Left ventricle myocardium superior (tissue), 1 donor: ENCODE data around the gene SUMO3. TPM values are rescaled to one million over a fixed set of nuclear protein-coding genes. Genes with fewer than 3 reads are reported as not detected.
A peak's percentile ranks its signal among the peaks of the same experiment; 100 is the strongest.

Experiments used
- ATAC-seq: fragments of 200-7000 bp; cut with Tn5 transposase; one replicate; pipeline ENCODE4 v1.9.1; 2020; ENCODE audit warnings: mild to moderate bottlenecking, moderate library complexity
- DNase-seq: peaks from one replicate; pipeline ENCODE4 v3.0.0-alpha.2; 2020
- intact Hi-C: fragments of 100-400 bp; cut with micrococcal nuclease; formaldehyde crosslinking; loops from one replicate; pipeline ENCODE4 v1.11.0; 2022
- total RNA-seq: library from RNA; stranded (reverse); fragmentation: NEBNext Ultra II Directional; extraction: Animal tissue kit (Norgen Biotek cat#: 25700); gene quantifications from one replicate; pipeline ENCODE4 v1.2.1, GENCODE V29; 2021
- donor health status: DM: no; HTN: yes; CAD: no; lungs with severe emphysema.

SUMO3 gene
- total RNA-seq, 1 donor from 2014 or later = 72.2 TPM

- ATAC-seq (no peak), DNase-seq (no peak)
- intact Hi-C loops = no loop called here
Measured at GRCh38 chr21:44848821-44849521, 31.1 kb upstream of the SUMO3 start.

- DNase-seq (no peak), ATAC-seq (no peak)
- intact Hi-C loops = no loop called here
Measured at GRCh38 chr21:44847261-44848056, 29.6 kb upstream of the SUMO3 start.

GRCh38 chr21:44846485-44847260 is 28.8 kb upstream of the SUMO3 start:
- intact Hi-C loops = no loop called here
- DNase-seq = peak; percentile 65
- peak; percentile 43 for ATAC-seq

DNA sequence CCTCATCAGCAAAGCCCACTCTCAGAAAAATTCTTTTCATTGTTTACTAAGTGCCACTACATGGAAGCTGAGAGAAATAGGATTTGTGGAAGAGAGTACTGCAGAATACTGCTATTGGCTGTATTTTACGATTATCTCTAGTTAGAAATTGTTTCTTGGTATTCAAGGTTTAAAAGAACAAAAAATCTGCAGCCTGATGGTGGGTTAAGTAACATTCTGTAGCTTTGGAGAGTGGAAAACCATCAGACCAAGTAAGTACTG is 28.3 kb upstream of the SUMO3 start:
- intact Hi-C loops = no loop called here
- no peak for DNase-seq
- ATAC-seq = no peak

DNA sequence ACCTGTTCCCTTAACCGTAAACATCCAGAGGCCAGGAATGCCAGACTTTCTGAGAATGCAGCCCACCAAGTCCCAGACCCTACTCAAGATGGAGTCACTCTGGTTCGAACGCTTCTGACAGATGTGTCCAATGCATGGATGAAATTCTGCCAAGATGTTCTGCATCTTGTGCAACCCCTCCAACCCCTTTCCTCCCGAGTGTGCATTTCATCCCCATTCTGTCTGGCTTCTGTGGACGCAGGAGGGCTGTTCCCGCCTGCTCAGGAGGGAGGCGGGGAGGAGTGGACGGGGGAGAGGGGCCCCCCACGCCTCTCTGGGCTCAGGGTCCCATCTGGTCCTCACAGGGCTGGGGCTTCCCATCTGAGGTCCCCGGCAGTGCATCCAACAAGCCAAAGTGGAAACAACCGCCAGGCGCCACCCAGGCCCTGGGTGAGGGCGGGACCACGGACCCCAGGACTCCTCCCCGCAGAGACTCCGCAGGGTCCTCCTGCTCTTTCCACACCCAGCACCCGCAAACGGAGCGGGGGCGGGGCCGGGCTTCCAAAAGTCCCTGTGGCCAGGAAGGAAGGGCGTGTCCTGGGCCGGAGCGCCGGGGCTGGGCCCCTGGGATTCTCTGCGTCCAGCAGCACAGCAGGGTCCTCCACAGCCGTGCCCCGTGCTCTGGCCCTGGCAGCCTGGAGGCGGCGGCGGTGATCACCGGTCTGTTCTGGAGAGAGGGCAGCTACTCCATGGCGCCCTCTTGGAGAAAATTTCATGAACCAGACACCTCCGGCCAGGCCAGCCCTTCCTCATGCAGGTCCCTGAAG is 27.8 kb upstream of the SUMO3 start:
- peak; percentile 86 for DNase-seq
- intact Hi-C loops = no loop called here
- ATAC-seq = peak; percentile 80

DNA sequence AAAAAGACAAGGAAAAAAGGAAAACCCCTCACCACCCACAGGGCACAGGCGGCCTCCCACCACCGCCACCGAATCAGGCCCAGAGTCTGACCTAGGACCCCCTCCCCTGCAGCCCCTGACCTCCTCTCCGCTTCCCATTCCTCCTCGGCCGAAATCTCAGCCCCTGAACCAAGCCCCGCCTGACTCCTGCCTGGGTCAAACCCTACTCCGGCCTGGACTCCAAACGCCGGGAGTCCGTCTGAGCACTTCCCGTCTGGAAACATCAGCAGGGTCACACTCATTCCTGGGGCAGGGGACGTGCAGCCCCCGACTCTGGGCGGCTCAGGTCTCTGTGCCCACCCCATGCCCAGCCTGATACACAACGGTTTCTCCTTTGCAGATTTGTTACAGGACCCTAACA is 26.4 kb upstream of the SUMO3 start:
- intact Hi-C loops = no loop called here
- ATAC-seq (no peak), DNase-seq (no peak)

DNA sequence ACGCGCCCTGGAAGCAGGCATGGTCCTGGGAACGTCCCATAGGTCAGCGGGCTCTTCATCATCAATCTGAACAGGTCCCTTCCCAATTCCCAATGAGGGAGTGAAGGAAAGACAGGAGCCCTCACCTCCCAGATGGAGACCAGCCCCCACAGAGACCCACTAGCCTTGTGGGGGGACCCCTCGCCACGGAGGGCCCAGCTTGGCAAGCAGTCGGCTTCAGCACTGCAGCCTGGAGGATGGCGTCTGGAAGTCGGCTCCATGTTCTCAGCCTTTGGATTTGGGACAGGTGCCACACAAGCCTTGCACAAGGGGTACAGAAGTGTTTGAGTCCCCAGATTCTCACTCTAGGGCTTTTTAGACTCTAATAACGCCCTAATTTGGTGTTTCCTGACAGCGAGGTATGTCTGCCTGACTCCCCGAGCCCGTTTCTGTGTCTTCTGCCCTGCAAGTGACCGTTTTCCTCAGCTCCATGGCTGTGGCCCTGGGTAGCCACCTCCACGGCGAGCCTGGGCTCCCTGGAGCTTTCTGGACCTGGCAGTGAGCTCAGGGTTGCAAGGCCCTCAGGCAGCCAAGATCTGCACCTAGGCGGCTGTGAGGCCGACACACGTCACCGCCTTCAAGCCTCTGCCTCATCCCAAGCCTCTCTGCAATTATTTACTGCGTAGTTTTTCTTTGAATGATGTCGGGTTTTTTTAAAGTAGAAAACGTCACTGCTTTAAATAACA is 25.0 kb upstream of the SUMO3 start:
- intact Hi-C loops = no loop called here
- DNase-seq = no peak
- ATAC-seq = no peak

DNA sequence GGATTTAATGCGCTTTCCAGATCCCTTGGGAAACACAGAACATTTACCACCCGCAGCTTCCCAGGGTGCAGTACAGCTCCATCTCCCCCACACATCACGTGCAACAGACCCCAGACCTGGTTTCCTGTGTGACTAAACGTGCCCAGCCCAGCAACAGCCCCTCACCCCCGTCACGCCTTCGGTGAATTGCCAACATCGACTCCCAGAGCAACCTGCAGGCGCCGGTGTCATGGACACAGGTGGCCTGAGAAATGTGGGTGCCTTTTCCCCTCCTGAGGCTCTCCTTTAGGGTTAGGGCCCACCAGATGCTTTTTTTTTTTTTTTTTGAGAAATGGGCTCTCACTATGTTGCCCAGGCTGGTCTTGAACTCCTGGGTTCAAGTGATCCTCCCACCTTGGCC is 24.2 kb upstream of the SUMO3 start:
- ATAC-seq (no peak), DNase-seq (no peak)
- intact Hi-C loops = no loop called here

- ATAC-seq (no peak), DNase-seq (no peak)
- intact Hi-C loops = no loop called here
Measured at GRCh38 chr21:44840771-44841170, 22.9 kb upstream of the SUMO3 start.

GRCh38 chr21:44838951-44839350 is 21.1 kb upstream of the SUMO3 start:
- intact Hi-C loops = no loop called here
- no peak for ATAC-seq
- no peak for DNase-seq

DNA sequence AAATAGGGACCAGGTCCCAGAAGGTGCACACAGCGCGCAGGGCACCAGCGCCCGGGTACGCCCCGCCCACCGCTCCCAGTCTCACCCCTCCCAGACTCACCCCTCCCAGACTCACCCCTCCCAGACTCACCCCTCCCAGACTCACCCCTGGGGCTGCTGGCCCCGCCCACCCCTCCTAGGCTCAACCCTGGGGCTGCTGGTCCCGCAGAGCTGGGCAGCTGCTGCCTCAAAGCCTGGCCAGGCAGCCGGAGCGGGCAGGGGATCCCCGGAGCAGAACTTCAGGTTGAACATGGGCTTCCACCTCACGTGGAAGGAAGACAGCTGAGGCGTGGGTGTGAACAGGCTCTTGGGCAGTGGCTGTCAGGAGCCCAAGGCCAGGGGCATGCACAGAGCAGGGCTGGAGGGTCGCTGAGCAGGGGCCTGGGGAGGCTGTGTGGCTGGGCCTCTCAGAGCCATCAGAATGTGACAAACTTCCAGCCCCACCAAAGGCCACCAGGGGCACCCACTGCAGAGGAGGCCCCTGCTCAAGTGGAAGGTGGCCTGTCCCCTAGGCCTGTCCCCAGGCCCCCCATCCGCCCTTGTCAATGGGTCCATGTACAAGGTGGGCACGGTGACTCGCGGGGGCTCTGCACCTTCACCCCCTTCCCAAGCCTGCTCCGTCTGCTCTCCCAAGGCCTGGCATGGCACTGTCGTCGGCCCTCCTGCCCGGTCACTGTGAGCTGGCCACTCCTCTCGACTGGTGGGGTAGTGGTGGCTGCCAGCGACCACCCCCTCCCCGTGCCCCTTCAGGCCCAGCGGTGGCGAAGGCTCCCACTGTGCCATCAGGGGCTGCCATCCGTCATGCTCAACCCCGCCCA is 20.4 kb upstream of the SUMO3 start:
- no peak for DNase-seq
- ATAC-seq = no peak

GRCh38 chr21:44837537-44837936 is 19.7 kb upstream of the SUMO3 start:
- intact Hi-C loops = no loop called here
- no peak for DNase-seq
- no peak for ATAC-seq

More for the DNA sequence above, 20.4 kb upstream of the SUMO3 start:
- intact Hi-C loops = no loop called here

DNA sequence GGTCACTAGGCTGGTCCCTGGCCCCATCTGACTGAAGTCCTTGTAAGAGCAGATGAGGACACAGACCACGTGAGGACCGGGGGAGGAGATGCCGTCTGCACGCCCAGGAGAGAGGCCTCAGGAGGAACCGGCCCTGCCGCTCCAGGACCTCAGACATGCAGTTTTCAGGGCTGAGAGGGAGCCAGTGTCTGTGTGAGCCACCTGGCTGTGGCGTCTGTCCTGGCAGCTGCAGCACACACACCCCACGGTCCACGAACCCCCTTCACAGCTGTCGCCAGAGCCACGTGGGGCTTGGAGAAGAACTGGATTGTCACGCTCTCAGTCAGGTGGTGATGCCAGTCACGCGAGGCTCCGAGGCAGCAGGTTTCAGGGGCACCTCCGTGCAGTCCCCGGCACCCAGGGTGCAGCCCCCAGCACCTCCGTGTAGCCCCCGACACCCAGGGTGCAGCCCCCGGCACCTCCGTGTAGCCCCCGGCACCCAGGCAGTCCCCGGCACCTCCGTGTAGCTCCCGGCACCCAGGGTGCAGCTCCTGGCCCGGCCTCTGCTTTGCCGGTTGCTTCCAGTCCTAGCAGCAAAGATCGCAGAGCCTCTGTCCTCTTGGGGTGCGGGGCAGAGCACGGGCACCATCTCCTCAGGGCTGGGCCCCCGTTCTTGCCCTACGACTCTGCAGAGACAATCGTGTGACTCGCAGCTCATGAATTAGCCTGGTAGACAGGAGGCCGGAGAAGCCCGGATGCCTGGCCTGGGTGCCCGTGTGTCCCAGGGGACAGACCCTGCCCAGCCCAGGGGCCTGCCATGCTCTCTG is 19.0 kb upstream of the SUMO3 start:
- DNase-seq (peak; percentile 46), ATAC-seq (peak; percentile 71)
- intact Hi-C loops = no loop called here

GRCh38 chr21:44836349-44836665 is 18.4 kb upstream of the SUMO3 start:
- intact Hi-C loops = no loop called here
- ATAC-seq (no peak), DNase-seq (no peak)

DNA sequence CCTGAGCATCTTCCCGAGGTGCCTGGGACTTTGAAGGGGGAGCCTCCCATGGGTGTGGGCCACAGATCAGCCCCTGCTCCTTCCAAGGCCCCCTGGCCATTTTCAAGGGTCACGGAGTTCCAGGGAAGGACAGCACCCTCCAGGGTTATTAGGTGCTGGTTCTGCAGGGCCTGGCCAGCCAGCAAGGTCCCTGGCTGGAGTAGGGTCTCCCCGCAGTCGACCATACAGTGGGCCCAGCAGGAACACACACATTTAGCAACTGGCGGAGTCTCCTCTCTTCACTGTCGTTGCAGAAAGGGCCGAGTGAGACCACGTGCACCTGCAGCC is 17.7 kb upstream of the SUMO3 start:
- no peak for DNase-seq
- intact Hi-C loops = no loop called here
- no peak for ATAC-seq

GRCh38 chr21:44834951-44835646 is 17.2 kb upstream of the SUMO3 start:
- intact Hi-C loops = no loop called here
- DNase-seq = no peak
- ATAC-seq = no peak
